Smooth muscle cell of the brain vasculature (primary cell): ENCODE measurements around the gene NUDT8.
"Not testable (repeated sequence)": the region's sequence is repeated elsewhere in the genome, so short reads cannot be mapped to it uniquely, and the experiment has no call there.

Source experiments
- DNase-seq: peaks from one replicate; pipeline ENCODE4 v3.0.0-alpha.2; 2012; ENCODE audit warnings: low read depth, low spot score

The NUDT8 gene

DNA sequence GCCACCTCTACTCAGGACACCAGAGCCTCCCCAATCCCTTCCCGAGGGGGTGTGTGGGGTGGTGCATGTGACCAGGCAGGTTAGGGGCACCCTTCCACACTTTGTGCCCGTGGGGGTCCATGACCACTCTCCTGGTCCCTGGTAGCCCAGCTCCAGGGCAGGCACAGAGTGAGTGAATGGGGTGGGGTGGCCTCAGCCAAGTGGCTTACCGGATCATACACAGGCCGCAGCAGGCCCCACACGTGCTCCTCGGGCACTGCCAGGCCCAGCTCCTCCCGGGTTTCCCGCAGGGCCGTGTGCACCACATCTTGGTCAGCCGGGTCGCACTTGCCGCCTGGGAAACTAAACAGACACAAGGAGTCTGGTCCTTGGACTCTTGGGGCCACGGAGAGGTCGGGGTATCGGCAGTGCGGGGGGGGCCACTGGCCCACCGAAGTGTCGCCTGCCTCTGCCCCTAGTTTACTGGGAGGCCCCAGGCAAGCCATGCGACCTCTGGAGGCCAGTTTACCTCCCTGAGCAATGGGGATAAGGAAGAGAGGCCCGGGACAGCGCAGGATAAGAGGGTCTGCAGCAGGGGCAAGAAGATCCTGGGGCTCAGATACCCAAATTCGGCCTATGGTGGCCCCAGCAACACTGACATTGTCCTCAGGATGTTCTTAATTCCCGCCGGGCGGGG lies 889 bp downstream of the NUDT8 start:
- no peak for DNase-seq

DNA sequence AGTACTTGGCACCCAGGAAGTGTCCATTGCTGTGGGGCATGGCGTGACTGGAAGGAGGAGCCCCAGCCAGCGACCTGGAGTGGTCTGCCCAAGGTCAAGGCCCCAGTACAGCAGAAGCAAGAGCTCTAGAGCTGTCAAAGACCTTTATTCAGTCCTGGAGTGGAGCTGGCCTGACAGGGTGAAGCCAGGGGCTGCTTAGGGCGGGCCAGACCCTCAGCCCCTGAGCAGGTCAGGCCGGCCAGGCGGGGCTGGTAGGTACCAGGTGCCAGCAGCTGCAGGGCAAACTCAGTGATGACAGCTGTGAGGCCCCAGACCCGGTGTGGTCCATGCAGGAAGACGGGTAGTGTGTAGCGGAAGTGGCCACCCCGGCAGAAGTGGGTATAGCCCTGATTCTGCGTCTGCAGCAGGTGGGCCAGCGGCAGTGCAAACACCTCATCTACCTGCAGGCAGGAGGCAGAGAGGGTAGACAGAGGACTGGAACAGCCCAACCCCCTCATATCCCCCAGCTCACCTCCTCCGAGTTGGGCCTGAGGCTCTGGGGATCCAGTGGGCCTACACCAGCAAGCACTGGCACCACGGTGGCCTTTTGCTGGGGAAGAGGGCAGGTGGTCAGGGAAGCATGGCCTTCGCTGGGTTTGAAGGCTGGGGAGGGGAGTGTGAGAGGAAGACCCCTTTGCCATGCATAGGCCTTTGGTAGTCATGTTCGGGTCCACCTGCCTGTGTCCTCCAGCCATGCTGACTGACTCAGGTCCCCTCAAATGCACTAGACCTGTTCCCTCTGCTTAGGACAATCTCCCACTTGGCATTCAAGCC lies 1.7 kb downstream of the NUDT8 start:
- DNase-seq: no peak

DNA sequence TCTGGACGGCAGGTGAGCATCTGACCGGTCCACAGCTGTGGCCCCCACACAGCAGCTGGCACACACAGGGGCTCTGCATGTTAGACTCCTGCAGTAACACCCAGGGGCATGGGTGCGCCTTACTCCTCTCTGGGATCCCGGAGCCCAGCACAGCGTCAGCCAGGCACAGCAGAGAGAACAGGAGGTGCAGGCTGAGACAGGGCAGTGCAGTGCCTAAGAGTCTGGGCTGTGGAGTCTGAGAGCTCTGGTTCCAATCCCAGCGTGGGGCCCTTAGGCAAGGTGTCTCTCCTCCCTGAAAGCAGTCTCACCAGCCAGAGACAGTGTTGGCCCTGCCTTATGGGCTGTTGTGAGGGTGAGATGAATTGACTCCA lies 2.3 kb downstream of the NUDT8 start:
- no peak for DNase-seq

DNA sequence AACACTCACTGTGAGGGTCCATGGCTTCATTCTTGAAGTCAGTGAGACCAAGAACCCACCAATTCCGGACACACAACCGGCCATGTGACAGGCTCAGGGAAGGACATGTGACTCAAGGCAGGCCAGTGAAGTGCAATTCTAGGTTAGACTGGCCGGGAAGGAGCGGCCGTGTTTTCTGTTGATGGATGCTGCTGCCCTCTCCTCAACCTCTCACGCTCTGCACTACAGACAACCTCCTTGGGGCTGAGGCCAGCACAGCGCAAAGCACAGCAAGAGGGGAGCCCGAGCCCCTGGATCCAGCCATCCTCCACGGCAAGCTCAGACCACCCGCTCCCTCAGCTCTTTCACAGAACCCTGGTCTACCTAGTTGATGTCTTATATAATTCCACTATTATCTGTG lies 2.8 kb downstream of the NUDT8 start:
- no peak for DNase-seq

DNA sequence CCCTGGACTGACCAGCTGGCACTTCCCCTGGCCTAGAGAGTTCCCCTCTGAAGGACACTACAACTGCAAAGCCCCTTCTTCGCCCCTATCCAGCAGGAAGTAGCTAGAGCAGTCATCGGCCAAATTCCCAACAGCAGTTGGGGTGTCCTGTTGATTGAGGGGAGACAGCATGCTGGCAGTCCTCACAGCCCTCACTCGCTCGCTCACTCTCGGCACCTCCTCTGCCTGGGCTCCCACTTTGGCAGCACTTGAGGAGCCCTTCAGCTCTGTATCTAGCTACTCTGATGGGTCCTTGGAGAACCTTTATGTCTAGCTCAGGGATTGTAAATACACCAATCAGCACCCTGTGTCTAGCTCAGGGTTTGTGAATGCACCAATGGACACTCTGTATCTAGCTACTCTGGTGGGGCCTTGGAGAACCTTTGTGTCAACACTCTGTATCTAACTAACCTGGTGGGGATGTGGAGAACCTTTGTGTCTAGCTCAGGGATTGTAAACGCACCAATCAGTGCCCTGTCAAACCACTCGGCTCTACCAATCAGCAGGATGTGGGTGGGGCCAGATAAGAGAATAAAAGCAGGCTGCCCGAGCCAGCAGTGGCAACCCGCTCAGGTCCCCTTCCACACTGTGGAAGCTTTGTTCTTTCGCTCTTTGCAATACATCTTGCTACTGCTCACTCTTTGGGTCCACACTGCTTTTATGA lies 3.5 kb downstream of the NUDT8 start:
- DNase-seq: not testable (repeated sequence)

DNA sequence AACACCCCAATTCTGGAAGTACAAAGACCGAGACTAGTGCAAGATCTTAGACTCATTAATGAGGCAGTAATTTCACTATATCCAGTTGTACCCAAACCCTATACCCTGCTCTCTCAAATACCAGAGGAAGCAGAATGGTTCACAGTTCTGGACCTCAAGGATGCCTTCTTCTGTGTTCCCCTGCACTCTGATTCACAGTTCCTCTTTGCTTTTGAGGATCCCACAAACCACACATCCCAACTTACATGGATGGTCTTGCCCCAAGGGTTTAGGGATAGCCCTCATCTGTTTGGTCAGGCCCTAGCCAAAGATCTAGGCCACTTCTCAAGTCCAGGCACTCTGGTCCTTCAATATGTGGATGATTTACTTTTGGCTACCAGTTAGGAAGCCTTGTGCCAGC lies 5.9 kb downstream of the NUDT8 start:
- DNase-seq: not testable (repeated sequence)

DNA sequence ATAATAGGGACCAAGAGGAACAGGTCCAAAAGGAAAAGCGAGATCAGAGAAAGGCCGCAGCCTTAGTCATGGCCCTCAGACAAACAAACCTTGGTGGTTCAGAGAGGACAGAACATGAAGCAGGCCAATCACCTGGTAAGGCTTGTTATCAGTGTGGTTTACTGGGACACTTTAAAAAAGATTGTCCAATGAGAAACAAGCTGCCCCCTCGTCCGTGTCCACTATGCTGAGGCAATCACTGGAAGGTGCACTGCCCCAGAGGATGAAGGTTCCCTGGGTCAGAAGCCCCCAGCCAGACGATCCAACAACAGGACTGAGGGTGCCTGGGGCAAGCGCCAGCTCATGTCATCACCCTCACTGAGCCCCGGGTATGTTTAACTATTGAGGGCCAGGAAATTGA lies 6.8 kb downstream of the NUDT8 start:
- not testable (repeated sequence) for DNase-seq

DNA sequence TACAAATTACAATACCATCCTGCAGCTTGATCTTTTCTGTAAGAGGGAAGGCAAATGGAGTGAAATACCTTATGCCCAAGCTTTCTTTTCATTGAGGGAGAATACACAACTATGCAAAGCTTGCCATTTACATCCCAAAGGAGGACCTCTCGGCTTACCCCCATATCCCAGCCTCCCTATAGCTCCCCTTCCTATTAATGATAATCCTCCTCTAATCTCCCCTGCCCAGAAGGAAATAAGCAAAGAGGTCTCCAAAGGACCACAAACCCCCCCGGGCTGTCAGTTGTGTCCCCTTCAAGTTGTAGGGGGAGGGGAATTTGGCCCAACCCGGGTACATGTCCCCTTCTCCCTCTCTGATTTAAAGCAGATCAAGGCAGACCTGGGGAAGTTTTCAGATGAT lies 7.8 kb downstream of the NUDT8 start:
- DNase-seq: not testable (repeated sequence)

DNA sequence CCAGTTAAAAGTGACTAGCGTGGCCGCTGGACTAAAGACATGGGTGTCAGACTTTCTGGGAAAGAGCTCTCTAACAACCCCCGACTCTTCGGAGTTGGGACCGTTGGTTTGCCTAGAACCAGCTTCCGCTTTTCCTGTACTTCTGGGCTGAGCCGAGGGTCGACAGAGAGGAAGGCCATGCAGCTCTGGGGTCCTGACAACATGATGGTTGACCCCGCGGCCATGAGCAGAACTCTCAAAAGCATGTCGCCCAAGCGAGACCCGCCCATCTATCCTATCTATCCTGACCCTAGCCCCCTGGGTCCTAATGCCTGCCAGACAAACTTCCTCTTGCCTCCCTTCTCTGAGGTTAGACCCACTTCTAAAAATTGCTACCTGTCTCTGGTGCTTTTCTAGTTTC lies 9.1 kb downstream of the NUDT8 start:
- not testable (repeated sequence) for DNase-seq

DNA sequence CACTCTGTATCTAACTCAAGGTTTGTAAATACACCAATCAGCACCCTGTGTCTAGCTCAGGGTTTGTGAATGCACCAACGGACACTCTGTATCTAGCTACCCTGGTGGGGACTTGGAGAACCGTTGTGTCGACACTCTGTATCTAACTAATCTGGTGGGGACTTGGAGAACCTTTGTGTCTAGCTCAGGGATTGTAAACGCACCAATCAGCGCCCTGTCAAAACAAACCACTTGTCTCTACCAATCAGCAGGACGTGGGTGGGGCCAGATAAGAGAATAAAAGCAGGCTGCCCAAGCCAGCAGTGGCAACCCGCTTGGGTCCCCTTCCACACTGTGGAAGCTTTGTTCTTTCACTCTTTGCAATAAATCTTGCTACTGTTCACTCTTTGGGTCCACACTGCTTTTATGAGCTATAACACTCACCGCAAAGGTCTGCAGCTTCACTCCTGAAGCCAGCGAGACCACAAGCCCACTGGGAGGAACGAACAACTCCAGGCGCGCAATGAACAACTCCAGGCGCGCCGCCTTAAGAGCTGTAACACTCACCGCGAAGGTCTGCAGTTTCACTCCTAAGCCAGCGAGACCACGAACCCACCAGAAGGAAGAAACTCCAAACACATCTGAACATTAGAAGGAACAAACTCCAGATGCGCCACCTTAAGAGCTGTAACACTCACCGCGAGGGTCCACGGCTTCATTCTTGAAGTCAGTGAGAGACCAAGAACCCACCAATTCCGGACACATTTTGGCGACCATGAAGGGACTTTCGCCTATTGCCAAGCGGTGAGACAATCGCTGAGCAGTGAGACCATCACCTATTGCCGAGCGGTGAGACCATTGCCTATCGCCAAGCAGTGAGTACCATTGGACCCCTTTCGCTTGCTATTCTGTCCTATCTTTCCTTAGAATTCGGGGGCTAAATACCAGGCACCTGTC lies 9.8 kb downstream of the NUDT8 start:
- not testable (repeated sequence) for DNase-seq

DNA sequence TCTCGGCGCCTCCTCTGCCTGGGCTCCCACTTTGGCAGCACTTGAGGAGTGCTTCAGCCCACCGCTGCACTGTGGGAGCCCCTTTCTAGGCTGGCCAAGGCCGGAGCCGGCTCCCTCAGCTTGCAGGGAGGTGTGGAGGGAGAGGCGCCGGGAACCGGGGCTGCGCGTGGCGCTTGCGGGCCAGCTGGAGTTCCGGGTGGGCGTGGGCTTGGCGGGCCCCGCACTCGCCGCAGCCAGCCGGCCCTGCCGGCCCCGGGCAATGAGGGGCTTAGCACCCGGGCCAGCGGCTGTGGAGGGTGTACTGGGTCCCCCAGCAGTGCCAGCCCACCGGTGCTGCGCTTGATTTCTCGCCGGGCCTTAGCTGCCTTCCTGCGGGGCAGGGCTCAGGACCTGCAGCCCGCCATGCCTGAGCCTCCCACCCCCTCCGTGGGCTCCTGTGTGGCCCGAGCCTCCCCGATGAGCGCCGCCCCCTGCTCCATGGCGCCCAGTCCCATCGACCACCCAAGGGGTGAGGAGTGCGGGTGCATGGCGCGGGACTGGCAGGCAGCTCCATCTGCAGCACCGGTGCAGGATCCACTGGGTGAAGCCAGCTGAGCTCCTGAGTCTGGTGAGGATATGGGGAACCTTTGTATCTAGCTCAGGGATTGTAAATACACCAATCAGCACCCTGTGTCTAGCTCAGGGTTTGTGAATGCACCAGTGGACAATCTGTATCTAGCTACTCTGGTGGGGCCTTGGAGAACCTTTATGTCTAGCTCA lies 10.7 kb downstream of the NUDT8 start:
- not testable (repeated sequence) for DNase-seq

DNA sequence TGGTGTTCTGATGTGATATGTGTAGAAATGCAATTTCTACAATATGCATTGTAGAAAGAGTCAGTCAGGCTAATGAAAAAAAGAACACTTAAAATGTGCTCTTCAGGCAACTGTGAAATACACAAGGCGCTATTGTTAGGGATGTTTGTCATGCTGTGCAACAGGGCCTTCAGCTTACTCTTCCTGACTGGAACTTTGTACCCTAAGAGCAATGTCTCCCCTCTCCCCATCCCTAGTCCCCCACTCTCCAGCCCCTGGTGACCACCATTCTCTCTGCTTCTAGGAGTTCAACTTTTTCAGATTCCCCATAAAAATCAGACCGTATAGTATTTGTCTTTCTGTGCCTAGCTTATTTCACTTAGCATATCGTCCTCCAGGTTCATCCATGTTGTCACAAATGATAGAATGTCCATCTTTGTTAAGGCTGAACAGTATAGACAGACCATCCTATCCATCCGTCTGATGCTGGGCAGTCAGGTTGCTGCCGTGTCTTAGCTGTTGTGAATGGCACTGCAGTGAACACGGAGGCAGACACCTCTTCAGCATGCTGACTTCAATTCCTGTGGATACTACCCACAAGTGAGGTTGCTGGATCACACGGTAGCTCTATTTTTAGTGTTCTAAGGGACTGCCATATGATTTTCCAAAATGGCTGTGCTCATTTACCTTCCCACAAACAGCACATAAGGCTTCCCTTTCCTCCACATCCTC lies 12.3 kb downstream of the NUDT8 start:
- DNase-seq: no peak

DNA sequence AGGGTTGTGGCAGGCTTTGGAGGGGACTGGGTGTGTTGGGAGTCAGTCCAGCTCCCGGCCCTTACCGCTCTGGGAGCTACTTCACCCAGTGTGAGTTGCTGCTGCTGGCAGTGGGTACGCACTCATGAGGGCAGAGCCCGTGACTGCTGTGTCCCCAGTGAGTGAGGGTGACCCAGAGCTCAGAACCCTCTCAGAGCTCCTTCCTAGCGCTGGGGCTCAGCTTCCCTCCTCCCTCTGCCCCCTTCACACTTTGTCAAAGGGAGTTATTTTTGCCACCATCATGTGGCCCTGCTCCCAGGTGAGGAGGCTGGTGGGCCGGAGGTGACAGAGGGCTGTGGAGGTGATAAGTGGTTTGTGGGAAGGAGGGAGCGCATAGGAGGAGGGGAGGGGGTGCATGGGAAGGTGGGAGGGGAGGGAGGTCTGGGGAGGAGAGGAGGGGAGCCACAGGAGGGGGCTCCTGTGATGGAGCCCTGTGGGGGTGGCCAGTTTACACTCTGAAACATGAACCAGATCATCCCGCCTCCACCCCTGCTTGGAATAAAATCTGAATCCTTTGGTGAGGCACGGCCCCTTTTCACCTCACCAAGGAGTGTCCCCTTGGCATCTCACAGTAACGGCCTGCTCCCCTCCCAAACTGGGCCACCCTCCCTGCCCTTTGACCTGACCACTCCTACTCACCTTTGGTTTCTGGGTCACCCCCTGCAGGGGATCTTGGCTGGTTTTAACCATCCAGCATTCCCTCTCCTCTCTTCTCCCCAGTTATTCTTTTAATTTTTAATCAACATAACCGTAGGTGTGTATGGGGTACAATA lies 13.1 kb downstream of the NUDT8 start:
- DNase-seq: no peak

DNA sequence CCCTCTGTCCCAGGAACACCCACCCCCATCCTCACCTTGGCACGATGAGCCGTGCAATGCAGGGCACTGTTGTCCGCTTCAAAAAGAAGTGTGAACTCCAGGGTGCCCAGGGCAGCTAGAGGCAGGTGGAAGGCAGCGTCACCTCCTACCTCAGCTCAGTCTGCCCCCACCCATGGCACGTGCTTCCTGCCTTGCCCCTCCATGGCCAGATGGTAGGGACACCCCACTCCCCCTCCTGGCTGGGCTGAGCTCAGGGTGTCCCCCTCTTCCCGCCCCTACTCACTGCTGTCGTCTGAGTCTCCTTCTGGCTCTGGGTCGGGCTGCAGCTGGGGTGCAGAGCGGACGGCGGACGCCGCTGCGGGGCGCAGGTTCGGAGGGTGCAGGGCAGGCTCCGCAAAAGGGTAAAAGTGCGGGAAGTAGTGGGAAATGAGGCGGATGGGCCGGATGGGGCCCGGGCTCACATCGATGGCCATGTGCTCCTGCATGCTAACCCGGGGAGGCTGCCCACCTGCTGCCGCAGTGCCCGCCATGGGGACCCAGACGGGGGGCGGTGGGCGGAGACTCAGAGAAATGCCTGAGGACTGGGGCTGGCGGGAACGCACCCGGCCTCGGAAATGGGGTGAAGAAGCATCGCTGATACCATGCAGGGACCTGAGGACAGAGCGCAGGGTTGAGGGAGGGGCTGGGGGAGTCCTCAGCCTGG lies 13.9 kb downstream of the NUDT8 start:
- DNase-seq: no peak

DNA sequence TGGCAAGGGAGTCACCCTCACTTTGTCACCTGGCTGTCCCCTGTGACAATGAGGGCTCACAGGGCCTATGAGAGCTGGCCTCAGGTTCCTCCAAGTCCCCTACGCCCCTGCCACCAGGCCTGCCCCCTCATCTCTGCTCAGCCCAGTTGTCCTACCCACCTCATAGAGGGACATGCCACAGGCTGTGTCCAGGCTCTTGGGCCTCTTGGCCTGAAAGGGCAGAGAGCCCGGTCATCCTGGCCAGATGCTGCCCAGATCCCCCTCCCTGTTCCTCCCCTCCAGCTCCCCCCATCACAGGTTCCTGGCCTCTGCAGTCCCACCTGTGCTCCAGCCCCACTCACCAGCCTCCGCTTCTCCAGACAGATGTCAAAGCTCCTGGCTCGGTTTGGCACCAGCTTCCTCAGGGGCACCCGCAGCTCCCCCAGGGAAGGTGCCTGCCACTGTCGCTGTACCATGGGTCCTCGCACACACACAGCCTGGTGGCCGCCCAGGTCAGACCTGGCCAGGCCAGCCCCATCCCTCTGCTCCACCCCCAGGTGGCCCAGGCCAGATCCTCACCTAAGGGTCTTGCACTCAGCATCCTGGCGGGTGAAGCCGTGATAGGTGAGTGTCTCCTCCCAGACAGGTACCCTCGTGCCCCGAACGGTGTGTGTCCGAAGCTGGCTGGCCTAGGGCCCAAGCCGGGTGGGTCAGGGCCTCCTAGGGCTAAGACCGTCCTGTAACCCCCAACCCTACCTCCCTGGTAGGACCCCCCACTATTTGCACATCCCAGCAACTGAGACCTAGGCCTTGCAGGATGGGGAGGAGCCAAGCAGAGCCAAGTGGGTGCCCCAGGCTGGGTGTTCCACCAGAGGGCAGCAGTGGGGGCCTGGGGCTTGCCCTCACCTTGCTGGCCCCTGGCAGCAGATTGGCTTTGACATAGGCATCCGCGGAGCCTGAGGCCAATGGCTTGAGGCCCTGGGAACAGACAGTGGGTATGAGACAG lies 14.7 kb downstream of the NUDT8 start:
- no peak for DNase-seq

DNA sequence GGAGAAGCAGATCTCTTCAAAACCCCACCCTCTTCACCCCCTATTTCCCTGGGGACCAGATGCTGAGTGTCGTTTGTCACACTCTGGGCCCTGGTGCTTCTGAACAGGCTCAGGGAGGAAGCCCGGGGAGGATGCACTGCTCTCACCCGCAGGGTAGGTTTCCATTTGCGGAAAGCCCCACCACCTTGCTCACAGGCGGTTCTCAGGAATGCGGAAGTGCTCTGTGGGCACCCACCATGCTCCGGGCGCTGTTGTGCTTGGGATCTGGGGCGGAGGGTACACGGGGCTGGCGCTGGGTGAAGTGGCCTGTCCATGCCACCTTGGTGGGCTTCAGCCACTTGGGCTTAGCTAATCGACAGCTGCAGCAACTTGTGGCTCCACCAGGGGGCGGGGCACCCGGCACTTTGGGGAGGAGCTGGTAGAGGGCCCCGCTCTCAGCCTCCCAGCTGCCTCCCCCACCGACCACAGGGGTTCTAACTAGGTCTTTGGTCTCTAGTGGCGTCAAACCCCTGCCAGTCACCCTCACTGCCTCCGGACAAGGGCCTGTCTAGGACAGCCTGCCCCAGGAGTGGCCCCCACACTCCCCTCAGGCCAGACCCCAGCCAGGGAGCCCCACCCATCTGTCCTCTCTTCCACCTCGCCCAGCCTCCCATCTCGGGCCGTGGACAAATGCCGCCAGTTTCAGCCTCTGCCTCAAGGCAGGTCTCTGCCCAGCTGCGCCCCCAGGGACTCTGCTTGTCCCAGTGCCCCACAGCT lies 15.6 kb downstream of the NUDT8 start:
- peak; percentile 20 for DNase-seq
